Stimulated activated naive CD4-positive, alpha-beta T cell treated with Interleukin-2 at 50 U/mL for 16 hours (primary cell): ENCODE measurements around the gene VAV2.
A peak's percentile ranks its signal among the peaks of the same experiment; 100 is the strongest.

Source experiments
- DNase-seq: peaks from one replicate; lab custom pipeline; 2025; lab: John Stamatoyannopoulos, UW

Gene VAV2

DNA sequence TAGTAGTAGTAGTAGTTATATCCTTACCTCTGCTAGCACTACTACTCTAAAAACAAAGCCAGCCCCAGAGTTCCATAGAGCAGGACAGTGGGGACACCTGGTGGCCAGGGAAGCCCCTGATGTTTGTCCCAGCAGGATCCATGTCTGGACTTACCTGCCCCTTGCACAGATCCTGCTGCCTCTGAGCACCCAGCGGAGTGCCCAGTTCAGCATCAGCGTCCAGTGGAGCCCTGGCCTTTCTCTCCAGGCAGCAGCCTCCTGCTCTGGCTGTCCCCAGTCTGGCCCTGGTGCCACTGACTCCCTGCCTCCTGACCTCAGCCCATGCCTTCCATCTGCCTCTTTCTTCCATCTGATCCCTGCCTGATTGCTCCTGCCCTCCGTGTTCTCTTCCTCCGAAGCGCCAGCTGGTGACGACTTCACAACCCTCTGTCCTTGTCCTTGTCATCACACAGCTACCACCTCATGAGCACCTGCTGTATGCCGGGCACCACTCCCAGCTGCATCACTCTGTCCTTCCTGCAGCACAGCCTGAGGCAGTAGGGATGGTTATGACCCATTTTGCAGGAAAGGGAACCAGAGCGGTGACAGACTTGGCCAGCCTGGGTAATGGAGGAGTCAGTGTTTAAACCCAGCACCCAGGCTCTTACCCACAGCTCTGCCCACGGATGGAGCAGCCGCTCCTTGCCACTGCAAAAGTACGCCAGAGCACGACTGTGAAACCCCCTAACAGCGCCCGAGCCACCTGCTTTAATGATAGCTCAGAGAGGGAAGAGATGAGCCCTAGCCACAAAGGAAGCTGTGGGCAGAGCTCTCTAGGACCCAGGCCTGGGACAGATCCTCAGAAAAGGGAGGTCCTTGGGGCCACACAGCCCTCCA is 265.5 kb downstream of the VAV2 start:
- DNase-seq, result peak; percentile 34

DNA sequence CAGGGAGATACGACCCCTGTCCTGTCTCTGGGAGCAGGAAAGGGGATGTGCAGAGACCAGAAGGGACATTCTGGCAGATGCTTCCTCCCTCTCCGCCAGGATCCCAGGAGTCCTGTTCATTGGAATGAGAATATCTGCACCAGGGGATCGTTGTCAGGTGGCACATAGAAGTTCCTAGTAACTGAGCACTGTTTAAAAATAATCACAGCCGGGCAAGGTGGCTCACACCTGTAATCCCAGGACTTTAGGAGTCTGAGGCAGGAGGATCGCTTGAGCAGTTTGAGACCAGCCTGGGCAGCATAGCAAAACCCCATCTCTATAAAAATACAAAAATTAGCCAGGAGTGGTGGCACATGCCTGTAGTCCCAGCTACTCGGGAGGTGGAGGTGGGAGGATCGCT is 266.2 kb downstream of the VAV2 start:
- DNase-seq, result no peak

DNA sequence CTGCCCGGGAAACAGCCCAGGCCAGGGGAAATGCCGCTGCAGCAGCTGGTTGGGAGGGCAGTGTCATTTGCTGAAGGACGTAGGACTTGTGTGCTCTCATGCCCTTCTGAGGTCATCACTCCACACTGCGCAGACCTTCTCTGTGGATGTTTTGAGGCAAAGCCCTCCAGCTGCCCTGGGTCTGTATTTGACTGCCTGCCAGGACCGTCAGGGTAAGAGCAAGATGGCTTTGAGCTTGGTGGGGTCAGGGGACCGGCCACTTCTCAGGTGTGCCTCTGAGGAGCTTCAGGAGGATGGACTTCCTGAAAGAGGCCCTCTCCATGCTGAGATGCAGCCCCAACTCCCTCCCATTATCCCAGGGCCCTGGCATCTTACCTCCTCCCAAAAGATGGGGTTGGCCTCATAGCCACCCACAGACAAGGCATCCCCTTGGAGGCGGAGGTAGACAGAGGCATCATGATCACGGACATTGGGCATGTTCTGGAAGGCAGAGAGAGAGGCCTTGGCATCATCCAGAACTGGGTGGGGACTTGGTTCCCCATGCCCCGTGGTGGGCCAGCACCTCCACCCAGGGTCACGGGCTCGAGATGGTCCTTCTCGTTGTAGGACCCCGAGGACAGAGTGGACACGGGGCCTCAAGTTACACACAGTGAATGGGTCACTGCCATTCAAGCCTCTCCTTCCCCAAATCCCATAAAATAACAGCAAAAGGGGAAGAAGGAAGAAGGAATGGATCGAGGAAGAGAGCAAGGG is 273.4 kb downstream of the VAV2 start:
- DNase-seq, result no peak

DNA sequence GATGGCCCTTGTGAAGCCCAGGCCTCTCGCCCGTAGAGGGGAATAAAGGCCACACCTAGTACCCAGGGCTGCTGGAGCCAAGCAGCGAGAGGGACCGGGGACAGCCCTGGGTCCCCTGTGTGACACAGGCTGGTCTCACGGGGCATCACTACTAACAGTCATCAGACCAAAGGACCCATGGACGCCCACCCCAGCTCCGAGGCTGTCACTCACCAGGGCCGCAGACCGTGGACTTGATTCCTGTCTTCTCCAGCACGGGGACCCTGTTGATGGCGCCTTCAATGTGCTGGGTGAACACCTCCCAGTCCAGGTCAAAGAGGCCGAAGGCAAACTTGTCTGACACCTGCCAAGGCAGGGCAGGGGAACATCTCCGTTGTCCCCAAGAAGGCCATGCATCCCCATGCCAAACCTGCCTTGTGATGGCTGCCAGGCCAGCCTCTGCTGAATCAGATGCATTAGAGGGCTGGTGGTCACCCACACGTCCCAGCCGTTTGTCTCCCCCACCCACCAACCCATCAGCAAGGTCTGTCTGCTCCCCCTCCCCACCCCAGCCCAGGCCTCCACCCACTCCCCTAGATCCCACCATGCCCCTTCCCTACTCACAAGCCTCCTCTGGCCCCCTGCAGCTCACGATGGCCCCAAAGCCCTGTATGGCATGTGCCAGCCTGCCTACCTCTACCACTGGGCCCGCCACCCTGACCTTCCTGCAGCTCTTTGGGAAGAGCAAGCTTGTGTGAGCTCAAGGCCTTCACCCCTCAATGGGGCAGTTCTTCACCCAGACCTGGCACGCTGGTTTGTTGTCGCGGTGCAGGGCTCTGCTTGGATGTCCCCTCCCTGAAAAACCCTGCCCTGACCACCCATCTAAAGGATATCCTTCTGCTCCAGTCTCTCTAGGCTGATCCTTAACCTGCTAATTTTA is 274.8 kb downstream of the VAV2 start:
- no peak for DNase-seq

DNA sequence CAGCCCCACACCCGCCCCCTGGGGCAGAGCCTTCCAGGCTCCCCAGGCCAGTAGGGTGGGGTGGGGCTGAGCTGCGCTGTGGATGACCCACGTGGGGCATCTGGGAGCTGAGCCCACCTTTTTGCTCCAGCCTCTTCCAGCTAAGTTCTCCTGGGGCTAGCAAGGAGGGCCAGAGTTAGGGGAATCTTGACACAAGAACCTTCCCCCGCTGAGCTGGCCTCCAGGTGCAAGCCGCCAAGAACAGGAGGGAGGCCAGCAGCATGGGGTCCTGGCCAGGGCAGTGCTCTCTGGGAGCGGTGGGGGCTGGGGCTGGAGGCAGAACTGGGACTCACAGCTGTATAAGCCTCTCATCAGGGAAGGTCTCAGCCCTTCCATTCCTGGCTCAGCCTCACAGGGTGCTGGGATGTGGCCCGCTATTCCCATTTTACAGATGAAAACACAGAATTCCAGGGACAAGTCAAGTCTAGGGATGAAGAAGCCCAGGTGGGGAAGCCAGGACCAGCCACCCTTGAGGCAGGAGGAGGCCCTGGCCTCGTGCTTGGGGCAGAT is 275.5 kb downstream of the VAV2 start:
- no peak for DNase-seq

DNA sequence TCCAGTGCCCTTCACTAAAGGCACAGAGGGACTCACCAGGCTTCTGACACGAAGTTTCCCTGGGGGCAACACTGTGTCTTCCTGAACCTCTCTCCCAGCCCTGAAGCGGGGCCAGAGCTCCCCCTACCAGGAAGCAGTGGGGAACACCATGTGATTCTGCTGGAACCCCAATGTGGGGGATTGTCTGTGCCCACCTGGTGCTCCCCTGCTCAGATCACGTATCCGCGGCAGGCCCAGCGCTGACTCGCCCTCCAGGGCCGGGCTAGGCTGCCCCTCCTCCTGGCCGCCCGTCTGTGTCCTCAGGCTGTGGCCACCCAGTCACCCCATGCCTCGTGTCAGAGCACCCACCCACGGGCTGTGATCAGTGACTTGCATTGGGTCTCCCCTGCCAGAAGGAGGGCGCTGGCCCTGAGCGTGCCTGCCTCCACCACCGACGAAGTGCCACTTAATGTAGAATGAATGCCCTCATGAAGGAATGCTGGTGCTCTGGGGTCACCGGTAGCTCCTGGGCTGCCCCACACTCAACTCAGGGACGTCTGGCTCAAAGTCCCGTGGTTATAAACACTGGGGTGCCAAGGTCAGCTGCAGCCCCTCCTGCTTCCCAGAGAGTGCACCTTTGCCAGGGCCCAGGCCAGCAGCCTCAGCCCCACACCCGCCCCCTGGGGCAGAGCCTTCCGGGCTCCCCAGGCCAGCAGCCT is 276.1 kb downstream of the VAV2 start:
- DNase-seq, result peak; percentile 5

DNA sequence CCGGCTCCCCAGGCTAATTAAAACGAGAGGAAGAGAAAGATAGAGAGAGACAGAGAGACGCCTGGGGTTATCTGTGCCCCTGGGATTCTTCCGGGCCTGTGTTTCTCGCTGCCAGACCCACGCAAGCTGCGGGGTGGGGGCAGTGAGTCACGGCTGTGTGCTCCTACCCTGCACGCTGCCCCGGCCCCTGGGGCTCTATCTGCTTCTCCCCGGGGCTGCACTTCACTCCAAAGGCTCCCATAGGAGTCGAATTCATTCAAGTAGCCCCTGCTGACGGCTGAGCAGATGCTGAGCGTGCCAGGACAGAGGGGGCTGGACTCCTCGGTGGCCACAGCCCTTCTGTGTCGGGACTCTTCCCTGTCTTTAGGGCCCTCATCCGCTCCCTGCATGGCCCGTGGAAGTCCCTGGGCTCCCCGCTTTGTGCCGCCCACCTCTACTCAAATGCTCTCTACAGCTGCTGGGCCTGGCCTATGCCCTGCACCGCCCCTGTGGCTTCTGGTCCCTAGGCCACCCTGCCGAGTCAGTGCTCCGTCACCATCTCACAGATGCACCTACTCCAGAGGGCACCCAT is 276.7 kb downstream of the VAV2 start:
- DNase-seq, result no peak

DNA sequence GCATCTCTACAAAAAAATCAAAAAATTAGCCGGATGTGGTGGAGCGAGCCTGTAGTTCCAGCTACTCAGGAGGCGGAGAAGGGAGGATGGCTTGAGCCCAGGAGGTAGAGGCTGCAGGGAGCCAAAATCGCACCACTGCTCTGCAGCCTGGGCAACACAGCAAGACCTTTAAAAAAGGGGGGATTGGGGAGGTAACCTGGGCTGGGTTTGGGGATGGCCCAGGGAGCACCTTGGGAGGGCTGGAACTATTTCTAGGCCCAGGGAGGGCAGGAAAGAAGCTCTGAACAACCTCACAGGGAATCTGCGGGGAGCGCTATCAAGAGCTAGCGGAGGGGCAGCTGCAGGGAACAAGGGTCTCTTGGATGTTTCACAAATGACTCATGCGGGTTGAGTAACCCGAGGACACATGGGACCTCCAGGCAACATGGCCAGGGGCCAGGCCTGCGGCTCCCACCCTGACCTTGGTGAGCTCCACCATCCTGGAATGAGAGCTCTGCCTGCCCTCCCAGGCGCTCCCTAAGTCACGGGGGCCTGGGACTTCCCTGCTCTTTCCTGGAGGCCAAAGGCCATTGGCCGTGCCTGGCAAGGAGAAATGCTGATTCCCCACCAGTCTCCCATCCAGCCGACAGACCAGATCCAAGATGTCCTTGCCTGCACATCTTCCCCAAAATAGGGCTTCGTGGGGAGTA is 277.4 kb downstream of the VAV2 start:
- DNase-seq, result no peak

DNA sequence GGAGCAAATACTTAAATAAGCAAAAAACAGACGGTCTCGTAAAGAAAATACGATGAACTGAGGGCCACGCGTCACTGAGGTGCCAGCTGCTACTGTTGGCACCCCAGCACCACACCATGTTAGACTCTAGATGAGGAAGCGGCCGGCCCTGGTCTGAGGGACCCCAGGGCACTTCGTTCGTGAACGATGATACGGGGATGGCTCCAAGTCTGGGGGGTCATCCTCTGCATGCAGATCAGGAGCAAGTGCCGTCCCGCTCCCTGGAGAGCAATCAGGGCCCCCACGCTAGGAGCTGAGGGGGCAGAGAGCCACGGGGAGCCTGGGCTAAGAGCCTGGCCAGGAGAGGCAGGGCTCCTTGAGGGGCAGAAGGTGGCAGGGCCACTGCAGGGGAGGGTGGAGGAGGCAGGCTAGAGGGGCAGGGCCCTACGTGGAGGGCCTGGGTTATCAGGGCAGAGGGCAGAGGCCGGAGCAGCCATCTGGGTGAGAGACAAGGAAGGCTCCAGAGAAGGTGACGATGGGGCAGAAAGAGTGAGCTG is 278.1 kb downstream of the VAV2 start:
- no peak for DNase-seq

DNA sequence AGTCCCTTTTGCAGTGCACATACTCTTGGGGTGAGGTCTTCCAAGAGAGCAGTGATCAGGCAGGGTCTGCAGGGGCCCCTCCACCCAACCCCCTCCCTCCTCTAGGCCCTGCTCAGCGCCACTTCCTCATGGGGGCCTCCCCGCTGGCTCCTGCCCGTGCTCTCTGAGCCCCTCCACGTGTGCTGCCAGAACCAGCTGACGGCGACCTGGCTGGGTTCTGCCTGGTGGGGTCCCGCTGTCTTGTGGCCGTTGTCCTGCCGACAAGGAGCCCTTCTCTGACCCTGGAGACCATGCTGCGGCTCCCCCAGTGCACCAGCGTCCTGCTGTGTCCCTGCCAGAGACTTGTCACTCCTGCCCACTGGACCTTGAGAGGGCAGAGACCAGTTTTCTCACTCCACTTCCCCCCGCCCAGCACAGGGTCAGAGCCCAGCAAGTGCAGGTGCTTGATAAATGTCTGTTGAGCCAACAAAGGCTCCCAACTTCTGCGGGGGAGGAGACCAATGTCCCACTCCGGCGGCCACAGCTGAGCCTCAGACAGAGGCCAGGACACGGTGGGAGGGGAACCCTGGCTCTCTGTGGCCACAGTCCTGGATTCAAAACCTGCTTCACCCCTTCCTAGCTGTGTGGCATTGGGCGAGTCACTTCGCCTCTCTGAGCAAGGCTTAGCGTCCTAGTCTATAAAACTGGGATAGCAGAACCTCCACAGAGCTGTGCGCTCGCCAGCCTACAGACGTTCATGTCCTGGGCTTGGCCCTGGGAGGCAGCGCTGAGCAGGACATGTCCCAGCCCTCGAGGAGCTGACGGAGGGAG is 278.8 kb downstream of the VAV2 start:
- DNase-seq, result no peak

DNA sequence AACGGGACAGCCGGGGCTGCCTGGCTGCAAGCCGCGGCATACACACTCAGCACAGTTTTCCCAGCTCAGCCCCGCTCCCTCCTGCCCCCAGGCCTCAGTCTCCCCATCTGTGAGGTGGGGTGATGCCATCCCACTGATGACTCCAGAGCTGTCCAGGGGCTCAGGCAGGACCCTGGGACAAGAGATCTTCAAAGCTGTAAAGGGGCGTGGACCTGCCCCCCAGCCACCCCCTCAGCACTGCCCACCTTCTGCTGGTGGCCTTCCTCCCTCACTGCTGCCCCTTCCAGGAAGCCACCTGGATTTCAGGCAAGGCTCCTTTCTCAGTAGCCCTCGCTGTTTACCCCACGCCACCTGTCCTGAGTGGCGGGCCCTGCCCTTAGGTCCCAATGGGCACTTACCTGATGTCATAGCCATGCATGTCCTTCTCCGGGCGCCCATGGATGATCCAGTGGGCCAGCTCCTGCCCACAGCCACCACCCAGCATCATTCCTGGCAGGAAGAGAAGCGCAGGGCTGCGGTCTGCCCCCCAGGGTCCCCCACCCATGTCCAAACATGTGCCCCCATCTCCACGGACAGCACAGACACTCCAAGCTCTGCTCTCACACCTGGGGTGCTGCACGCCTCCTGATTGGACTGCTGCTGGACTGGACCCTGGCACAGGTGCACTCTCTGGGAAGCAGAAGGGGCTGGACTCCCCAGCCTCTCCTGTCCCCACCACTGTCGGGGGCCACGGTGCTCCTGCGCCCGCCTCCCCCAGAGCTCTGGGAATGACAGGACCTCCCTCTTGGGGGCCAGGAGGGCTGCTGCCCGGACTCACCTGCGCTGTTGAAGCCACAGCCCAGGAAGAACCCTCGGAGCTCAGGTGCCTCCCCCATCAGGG is 279.7 kb downstream of the VAV2 start:
- no peak for DNase-seq
